NCI-H460 (cell line): ENCODE results near the gene FBXW7. TPM values are rescaled to one million over a fixed set of nuclear protein-coding genes. Genes with fewer than 3 reads are reported as not detected.
A peak's percentile ranks its signal among the peaks of the same experiment; 100 is the strongest.

Experiments
- DNase-seq: peaks from one replicate; pipeline ENCODE4 v3.0.0-alpha.2; 2016; ENCODE audit warnings: low read depth; ENCODE audit errors: extremely low read depth
- total RNA-seq: library from RNA; depleted of rRNA; stranded (reverse); fragments of >200 nt; shearing (Covaris generic); gene quantifications from 2 replicates; pipeline ENCODE4 v1.2.3, GENCODE V29; 2014

Gene FBXW7
- total RNA-seq, 1 experiment from 2014 or later, result 16.4 TPM

DNA sequence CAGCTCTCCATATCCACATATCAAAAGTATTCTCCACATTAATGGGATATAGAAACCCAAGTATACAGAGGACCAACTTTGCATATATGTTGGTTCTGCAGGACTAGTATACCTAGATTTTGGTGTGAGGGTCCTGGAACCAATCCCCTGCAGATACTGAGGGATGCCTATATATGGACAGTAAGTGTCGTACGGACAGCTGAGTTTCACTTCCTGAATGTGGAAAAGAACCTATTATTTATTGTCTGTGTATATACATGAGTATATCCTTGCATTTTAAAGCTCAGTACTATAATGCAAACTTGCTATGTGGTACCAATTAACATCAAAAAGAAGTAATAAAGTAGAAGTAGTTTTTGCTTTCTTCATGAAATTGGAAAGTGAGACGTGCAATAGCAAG lies 101.9 kb downstream of the FBXW7 start:
- no peak for DNase-seq

DNA sequence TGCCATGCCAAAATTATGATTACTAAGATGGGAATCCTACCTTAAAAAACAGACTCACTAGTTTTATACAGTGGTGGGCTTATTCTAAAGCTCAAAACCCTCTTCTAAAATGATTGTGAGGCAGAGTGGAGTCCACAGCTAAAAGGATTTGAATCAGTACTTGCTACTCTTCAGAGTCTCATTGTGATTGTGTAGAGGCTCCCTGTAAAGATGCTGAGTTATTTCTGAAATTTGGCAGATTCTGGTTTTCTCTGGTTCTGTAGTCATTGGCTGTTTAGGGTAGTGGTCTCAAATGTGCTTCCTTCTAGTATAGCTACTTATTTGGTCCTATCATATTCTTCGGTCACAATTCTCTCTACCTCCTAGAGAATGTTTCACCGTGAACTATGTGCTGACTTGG lies 104.1 kb downstream of the FBXW7 start:
- no peak for DNase-seq

DNA sequence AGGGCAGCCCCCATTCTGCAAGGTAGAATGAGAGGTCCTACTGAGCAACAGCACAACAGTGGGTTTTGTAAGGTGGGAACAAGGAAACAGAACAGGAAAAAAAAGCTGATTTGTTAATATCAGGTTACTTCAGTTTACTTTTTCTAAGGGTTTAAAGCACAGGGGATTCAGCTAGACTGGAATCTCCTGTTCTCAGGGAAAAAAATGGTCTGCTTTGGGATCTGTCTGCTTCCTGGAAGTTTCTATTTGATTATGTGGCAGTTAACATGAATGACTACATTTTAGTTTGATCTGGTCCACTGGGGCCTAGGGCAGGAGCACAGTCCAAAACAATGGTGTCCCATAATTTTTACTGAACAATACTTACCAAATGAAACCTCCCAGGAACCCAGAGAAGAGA lies 104.6 kb downstream of the FBXW7 start:
- no peak for DNase-seq

DNA sequence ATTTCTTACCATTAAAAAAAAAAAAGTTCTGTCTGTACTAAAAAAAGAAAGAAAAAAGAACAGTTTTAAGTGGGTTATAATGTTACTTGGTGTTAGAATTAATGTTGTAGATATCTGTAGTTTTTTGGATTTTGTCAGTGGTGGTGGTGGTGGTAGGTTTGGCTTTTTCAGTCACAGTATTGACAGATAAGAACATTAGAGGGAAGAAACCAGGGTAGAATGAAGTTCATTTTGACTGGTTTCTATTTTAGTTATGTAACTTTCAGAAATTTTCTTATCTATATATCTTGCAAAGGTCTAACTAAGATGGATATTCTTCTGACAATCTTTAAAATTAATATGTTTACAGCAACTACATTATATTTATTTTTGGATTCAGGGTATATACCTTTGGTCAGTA lies 105.4 kb downstream of the FBXW7 start:
- DNase-seq, result no peak

DNA sequence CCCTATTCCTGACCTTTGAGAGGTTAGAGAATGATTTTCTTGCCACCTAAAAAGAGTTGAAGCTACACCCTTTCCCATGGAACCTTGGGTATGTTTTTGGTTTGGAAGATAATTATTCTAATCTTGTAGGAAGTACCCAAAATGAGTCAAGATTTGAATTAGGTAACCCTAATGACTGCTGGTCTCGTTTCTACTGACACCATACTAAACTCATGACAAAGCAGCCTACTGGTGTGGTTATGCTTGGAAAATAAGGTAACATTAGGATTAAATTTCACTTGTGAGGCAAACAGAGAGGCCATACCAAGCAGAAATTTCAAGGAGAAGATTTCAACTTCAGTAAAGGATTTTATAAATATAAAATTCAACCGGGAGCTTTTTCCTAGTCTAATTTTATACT lies 107.9 kb downstream of the FBXW7 start:
- DNase-seq, result no peak

DNA sequence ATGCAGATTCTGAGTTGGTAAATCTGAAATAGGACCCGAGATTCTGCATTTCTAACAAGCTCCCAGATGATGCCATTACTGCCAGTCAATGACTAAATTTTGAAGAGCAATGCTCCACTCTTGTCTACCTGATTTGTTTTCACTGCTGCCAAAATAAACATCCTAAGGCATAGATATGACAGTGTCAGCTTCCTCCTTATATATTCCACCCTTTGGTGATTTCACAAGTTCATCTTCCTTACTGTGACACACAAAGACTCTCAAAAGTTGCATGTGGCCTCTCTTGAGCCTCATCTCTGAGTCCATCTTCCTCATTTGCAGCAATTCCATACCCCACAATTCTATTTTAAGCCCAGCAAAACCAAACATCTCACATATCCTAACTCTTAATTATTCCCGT lies 110.9 kb downstream of the FBXW7 start:
- DNase-seq, result no peak

DNA sequence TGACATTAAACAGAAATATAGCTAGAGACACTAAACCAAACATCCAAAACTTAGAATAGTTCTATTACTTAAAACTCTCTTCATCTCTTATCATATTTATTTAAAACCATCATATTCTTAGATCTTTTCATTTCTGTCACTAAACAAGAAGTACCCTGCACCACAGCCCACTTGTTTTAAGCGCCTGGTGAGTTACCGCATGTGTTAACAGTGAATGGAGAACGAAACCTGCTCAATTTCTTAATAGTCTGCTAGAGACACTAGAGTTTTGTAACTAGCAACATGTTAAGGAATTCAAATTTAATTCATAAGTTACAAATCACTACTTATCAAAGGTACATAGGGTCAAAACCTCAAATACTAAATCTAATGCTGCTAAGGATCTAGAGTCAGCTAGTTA lies 111.5 kb downstream of the FBXW7 start:
- DNase-seq, result no peak

DNA sequence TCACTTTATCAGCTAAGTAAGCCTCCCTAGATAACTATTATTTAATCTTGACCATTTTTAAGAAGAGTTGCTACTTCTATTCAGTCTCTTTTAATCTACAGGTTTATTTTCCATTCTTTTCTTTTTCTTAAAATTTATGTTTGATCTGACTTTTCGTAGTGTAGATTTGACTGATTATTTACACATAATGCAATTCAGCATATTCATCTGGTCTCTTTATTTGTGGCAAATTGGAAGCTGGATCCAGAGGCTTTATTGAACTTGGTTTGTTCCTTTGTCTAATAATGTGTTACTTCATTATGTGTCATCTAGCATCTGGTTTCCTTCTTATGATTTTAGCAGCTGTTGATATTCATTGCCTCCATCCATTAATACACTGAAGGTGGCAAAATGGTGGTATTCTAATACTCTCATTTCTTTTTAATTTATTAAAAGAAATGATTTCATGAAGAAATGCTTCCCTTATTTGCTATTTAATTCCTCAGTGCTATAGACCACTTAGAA lies 113.0 kb downstream of the FBXW7 start:
- no peak for DNase-seq

DNA sequence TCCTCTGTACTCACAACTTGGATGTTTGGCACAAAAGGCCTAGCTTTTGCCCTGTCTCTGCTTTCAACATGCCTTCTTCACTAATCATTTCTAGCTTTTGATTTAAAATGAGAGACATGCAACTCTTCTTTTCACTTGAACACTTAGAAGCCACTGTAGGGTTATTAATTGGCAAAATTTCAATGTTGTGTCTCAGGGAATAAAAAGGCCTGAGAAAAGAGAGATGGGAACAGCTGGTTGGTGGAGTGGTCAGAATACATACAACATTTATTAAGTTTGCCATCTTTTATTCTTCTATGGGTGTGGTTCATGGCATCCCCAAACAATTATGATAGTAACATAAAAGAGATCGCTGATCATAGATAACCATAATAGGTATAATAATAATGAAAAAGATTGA lies 114.3 kb downstream of the FBXW7 start:
- no peak for DNase-seq

DNA sequence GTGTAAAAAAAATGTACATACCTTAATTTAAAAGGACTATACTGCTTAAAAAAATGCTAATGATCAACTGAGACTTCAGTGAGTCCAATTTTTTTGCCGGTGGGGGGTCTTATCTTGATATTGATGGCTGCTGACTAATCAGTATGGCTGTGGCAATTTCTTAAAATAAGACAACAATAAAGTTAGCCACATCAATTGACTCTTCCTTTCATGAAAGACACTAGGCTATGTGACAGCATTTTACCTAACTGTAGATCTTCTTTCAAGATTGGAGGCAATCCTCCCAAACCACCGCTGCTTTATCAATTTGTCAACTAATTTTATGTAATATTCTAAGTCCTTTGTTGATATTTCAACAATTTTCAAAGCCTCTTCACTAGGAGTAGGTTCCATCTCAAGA lies 116.1 kb downstream of the FBXW7 start:
- DNase-seq, result no peak

DNA sequence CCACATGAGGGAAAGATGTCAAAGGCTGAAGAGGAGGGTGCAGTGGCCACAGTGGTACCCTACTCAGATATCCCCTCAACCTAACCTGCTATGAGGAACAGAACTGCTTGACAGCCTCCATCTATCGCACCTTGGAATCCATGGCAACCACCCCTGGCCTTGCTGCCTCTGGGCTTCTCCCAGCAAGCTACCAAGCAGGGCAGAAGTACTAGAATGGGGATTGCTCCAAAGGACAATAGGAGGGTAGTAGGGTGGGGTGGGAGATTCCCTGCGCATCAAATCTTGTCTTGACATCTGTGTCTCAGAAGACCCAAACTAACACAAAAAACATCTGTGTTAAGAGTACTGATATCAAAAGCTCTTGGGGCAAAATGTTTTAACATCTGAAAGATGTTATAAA lies 118.2 kb downstream of the FBXW7 start:
- DNase-seq, result no peak

DNA sequence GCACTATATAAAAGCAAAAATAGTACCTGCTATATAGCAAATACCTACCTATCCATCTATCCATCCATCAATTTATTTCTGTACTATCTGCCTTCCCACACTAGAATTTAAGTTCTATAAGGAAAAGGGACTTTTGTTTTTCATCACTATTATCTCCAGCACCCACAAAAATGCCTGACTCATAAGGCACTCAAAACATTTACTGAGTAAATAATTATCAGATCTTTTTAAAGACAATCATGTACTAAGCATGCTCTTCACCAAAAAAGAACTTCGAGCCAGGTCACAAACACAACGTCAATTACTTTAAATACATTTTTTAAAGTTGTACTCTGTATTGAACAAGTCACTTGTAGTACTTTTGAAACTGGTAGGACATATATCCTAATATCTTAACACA lies 119.9 kb downstream of the FBXW7 start:
- no peak for DNase-seq

DNA sequence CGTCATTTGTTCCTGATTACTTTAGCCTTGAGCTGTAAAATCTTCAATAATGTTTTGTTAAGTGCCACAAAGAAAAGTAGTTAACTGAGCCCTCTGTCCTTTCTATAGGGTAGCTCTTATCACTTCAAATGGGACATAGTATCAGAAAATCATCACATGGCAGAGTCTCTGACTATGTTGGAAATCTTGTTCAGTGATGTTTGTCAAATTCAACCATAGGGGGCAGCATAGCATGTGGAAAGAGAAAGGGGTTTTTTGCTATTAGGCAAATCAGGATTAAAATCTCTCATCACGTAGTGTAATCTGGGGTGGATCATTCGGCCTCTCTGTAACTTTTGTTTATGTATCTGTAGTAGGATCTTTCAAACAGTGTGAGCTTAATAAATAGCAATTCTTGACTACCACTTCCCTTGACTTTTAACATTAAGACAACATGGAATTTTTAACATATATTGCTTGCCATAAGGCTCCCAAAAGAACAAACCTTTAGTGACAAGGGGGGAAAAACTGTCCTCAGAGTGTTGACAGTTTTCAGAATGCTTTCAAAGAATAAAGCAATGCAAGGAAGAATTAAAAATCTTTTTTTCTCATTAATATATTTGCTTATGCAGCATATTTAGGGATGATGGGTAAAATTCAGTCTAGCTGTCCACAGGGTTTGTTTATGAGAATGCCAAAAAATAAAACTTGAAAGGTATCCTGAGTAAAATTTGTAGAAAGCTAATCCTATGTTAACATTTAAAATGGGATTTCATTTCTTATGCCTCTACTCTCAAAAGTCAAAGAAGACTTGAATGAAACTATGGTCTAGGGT lies 127.2 kb downstream of the FBXW7 start:
- DNase-seq, result peak; percentile 28

DNA sequence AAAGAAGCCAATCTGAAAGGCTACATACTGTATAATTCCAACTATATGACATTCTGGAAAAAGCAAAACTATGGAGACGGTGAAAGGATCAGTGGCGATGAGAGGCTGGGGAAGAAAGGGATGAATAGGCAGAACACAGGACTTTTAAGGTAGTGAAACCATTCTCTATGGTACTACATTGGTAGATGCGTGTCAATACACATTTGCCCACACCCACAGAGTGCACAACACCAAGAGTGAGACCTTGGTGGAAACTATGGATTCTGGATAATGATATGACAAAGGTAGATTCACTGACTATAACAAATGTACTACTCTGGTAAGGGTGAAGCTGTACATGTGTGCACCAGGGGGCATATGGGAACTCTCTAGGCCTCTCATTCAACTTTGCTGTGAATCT lies 134.5 kb downstream of the FBXW7 start:
- DNase-seq, result no peak

DNA sequence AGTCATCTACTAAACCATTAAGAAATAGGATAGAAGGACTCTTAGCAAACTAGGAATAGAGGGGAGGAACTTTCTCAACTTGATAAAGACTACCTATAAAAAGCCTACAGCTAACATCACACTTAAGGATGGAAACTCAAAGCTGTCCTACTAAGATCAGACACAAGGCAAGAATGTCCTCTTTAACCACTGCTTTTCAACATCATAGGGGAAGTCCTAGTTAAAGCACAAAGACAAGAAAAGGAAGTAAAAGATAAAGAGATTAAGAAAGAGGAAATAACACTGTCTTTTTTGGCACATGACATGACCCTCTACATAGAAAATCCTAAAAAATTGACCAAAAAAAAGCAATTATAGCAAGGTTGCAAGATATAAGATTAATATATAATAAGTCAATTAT lies 136.6 kb downstream of the FBXW7 start:
- no peak for DNase-seq

DNA sequence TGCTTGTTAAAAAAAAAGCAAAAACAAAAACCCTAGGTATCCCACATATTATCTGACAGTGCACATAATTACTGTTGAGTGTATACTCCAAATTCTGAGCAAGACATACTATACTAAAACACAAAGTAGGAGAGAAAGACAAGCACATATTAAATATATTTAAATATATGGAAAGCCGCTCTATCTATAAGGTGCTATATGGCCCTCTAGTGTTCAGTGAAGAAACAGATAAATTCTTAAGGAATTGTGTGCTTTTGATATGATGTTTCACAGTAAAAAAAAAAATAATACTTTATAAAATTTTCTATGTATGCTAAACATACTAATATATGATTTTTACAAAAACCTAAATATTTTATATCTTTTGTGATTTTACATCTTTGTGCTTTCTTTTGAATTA lies 137.8 kb downstream of the FBXW7 start:
- DNase-seq, result peak; percentile 19

DNA sequence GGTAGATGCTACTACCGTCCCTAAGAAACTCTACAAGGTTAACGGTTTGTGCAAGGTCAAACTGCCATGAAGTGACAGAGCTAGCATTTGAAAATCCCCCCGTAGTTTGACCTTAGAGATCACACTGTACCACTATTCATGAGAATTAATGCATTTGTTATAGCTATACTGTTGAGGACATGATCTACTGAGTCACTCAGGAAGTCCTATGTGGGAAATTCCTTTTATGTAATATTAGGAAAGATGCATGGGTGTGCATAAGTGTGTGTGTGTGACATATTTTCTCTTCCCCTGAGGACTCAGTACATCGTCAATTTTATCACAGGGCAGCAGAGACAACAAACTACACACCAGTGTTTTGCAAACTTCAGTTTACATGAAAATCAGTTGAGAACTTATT lies 141.1 kb downstream of the FBXW7 start:
- DNase-seq, result peak; percentile 53

DNA sequence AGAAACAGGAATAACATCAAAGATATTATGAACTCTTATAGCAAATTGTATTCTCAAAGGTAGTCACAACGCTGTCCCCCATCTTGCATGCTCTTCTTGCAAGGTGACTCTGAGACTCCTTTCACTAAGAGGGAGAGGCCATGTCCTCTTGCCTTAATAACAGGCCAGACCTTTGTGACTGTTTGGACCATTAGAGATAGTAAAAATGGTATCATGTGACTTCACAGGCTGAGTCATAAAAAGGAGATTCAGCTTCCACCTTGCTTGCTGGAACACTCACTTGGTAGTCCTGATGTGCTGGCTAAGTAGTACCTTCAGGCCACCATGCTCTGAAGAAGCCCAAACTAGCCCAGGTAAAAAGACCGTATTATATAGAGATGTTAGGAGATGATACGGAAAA lies 143.8 kb downstream of the FBXW7 start:
- no peak for DNase-seq

DNA sequence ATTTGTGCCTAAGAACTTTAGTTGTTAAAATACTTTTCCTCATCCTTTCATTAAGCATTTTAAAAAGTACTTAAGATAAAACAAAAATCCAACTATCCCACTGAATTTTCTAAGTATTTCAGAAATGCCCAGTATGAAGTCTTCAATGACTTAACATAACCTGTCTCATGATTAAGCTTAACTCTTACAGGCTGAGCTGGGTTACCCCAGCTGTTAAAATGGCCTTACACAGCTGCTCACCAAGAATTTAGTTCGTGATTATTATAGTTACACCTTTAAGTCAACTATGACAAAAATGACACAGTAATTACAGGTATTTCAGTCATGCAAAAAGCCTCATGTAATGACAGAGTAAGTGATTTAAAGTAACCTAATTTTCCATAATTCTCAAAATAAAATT lies 145.7 kb downstream of the FBXW7 start:
- no peak for DNase-seq

DNA sequence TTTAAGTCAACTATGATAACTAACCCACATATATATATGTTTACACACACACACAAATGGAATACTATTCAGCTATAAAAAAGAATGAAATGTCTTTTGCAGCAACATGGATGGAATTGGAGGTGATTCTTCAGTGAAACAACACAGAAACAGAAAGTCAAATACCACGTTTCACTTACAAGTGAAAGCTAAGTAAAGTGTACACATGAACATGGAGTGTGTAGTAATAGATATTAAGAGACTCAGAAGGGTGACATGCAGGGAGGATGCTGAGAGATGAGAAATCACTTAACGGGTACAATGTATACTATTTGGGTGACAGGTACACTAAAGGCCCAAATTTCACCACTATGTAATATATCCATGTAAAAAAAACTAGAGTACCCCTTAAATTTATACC lies 146.5 kb downstream of the FBXW7 start:
- DNase-seq, result no peak

DNA sequence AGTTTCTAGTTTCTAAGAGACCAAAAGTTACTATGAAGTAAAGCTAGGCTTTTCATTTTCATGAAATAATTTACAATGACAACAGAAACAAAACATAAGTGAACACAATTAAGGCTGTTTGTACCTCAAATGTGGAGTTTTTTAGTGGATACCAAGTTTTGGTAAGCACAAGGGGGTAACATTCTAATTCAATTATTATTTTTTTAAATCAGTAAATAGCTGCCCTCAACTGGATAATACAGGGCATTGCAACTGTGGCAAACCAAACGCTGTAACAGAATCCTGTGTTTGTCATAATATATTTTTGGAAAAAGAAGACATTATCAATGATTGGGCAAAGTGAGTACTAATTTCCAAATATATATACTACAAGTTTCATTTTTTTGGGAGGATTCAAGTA lies 150.3 kb downstream of the FBXW7 start:
- DNase-seq, result no peak

DNA sequence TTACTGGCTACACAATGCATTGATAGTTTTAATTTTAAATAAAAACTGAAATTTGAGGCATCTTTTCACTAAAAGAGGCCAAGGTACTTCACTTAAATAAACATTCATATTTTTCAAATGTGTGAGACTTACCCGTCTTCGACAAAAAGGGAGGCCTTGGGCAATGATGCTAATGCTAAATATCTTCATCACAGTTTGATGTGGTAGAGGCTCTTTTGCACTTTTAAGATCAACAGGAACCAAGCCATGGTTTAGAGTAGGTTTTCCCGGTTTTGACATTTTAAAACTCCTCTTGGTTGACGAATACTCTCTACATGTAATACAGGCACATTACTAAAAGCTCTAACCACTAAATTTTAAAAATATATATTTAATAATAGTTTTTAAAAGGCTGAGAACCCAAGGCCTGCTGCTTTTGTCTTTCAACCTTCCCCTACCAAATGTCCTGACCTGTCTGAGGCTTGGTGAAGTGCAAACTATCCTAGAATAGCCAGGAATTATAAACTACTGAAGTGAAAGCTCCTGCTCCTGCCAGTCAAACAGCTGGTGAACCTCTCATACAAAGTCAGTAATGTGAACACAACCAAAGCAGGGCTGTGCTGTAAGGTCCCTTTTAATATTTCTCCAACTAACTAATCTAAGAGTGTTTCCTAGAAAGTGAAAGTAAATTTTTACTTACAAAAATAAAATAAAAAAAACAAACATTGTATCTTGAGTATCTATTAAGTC lies 153.7 kb downstream of the FBXW7 start:
- no peak for DNase-seq
